Prostate gland (tissue), 2 donors: ENCODE measurements around the gene MEIOB. TPM values are rescaled to one million over a fixed set of nuclear protein-coding genes. Genes with fewer than 3 reads are reported as not detected.

Experiments
- DNase-seq: peaks from one replicate; pipeline ENCODE4 v3.0.0-alpha.2; 2019; ENCODE audit warnings: low spot score
- H3K27ac ChIP-seq, 2 donors: fragments of 200-600 bp; sonication (generic); 2 replicates each; pipeline ENCODE4 v1.5.1; 2017 to 2019
- H3K27me3 ChIP-seq: fragments of 200-600 bp; sonication (generic); replicated peaks from 2 replicates; pipeline ENCODE4 v1.5.1; 2019; ENCODE audit not compliant: insufficient read depth
- H3K36me3 ChIP-seq, 2 donors: fragments of 200-600 bp; sonication (generic); 1 replicate in 1 of 2; 2 replicates in 1 of 2; pipeline versions ENCODE4 v1.5.1 to v1.8.1; 2017 to 2019
- H3K4me1 ChIP-seq: fragments of 200-600 bp; sonication (generic); replicated peaks from 2 replicates; pipeline ENCODE4 v1.5.1; 2019
- H3K4me3 ChIP-seq, 2 donors: fragments of 200-600 bp; sonication (generic); 2 replicates each; pipeline ENCODE4 v1.5.1; 2017 to 2019
- H3K9me3 ChIP-seq: fragments of 200-600 bp; sonication (generic); 2 replicates; pipeline ENCODE4 v1.5.1; 2017
- CTCF ChIP-seq, 4 experiments: fragments of 200-600 bp in 2 of 4; fragments of 450-650 bp in 2 of 4; sonication (generic) in 2 of 4; IDR thresholded peaks; 1 replicate in 3 of 4; 2 replicates in 1 of 4; pipeline ENCODE4 v1.5.1; 2016 to 2019; ENCODE audit warnings: antibody characterized with exemption in 4 of 4, mild to moderate bottlenecking in 2 of 4, moderate library complexity in 2 of 4
- POLR2A ChIP-seq: fragments of 450-650 bp; IDR thresholded peaks from one replicate; pipeline ENCODE4 v1.6.1; 2016; ENCODE audit warnings: antibody characterized with exemption, mild to moderate bottlenecking
- POLR2AphosphoS5 ChIP-seq: sonication (generic); formaldehyde crosslinking; IDR thresholded peaks from one replicate; pipeline ENCODE4 v1.6.1; 2017; ENCODE audit warnings: antibody characterized with exemption
- WGBS: methylation state at CpG from one replicate; pipeline ENCODE4 v1.1.5; 2018; 5-methylcytosine and 5-hydroxymethylcytosine counted together
- intact Hi-C: fragments of 100-400 bp; cut with DNase I; formaldehyde crosslinking; loops from one replicate; pipeline ENCODE4 v1.14.2; 2022
- total RNA-seq, 2 donors: library from RNA; depleted of rRNA; stranded (reverse); fragments of >200 nt; gene quantifications; one replicate each; pipeline ENCODE4 v1.1.0, GENCODE V29; 2016

MEIOB gene
- total RNA-seq, 2 donors from 2014 or later: 14.4 TPM; not detected in 1

GRCh38 chr16:1895949-1896675, 24.1 kb upstream of the MEIOB start:
- H3K27me3 ChIP-seq: no peaks in the 10 kb centered on the region
- TF ChIP-seq POLR2A: no peak
- intact Hi-C loops: no loop called here
- no peak overlapping the region for H3K4me3 ChIP-seq
- DNase-seq: no peak
- WGBS: 64% methylated on average over 26 of the region's 27 CpGs
- no peak overlapping the region for H3K27ac ChIP-seq
- H3K4me1 ChIP-seq: no peaks in the 10 kb centered on the region
- no peaks in the 10 kb centered on the region for H3K9me3 ChIP-seq
- no peaks in the 10 kb centered on the region for H3K36me3 ChIP-seq

GRCh38 chr16:1895068-1895467, 23.1 kb upstream of the MEIOB start:
- no peak overlapping the region for H3K4me3 ChIP-seq
- H3K27me3 ChIP-seq: peaks cover 2% of the 10 kb centered on the region
- WGBS: 91% methylated on average over 5 of the region's 5 CpGs
- no peaks in the 10 kb centered on the region for H3K9me3 ChIP-seq
- no peaks in the 10 kb centered on the region for H3K36me3 ChIP-seq
- H3K4me1 ChIP-seq: no peaks in the 10 kb centered on the region
- intact Hi-C loops: no loop called here
- TF ChIP-seq POLR2A (no peak), CTCF (IDR thresholded peaks at IDR 0.05) (no peak), POLR2AphosphoS5 (no peak)
- no peak for DNase-seq
- no peak overlapping the region for H3K27ac ChIP-seq

- Histone ChIP-seq H3K4me1 (no peaks in the 10 kb centered on the region), H3K36me3 (no peaks in the 10 kb centered on the region), H3K4me3 (no peak overlapping the region), H3K27me3 (peaks cover 3% of the 10 kb centered on the region), H3K9me3 (no peaks in the 10 kb centered on the region), H3K27ac (no peak overlapping the region)
- 21% methylated on average over 4 of the region's 4 CpGs for WGBS
- DNase-seq: no peak
- intact Hi-C loops: no loop called here
- no peak for TF ChIP-seq CTCF (IDR thresholded peaks at IDR 0.05)
- TF ChIP-seq POLR2A: no peak
- TF ChIP-seq POLR2AphosphoS5: no peak
These were observed 18.7 kb upstream of the MEIOB start for GRCh38 chr16:1890708-1891050.

GRCh38 chr16:1890024-1890707, 18.2 kb upstream of the MEIOB start:
- Histone ChIP-seq H3K27ac (no peak overlapping the region), H3K27me3 (peaks cover 3% of the 10 kb centered on the region)
- TF ChIP-seq POLR2A: no peak
- TF ChIP-seq CTCF (IDR thresholded peaks at IDR 0.05): no peak
- TF ChIP-seq POLR2AphosphoS5: no peak

GRCh38 chr16:1887711-1888354, 15.9 kb upstream of the MEIOB start:
- 75% methylated on average over 14 of the region's 14 CpGs for WGBS
- no peaks in the 10 kb centered on the region for H3K36me3 ChIP-seq
- H3K4me1 ChIP-seq: no peaks in the 10 kb centered on the region
- intact Hi-C loops: no loop called here
- no peaks in the 10 kb centered on the region for H3K9me3 ChIP-seq
- peaks cover 3% of the 10 kb centered on the region for H3K27me3 ChIP-seq
- no peak overlapping the region for H3K27ac ChIP-seq
- no peak for TF ChIP-seq POLR2A
- no peak for TF ChIP-seq CTCF (IDR thresholded peaks at IDR 0.05)
- TF ChIP-seq POLR2AphosphoS5: no peak
- no peak for DNase-seq
- no peak overlapping the region for H3K4me3 ChIP-seq

More at GRCh38 chr16:1890024-1890707, 18.2 kb upstream of the MEIOB start:
- Histone ChIP-seq H3K4me1 (no peaks in the 10 kb centered on the region), H3K4me3 (no peak overlapping the region), H3K9me3 (no peaks in the 10 kb centered on the region), H3K36me3 (no peaks in the 10 kb centered on the region)
- DNase-seq: no peak
- WGBS: 37% methylated on average over 16 of the region's 16 CpGs
- intact Hi-C loops: no loop called here
